ENCODE data around the gene FAM217A. TPM values are rescaled to one million over a fixed set of nuclear protein-coding genes. Genes with fewer than 3 reads are reported as not detected.

Gene FAM217A, protein sequence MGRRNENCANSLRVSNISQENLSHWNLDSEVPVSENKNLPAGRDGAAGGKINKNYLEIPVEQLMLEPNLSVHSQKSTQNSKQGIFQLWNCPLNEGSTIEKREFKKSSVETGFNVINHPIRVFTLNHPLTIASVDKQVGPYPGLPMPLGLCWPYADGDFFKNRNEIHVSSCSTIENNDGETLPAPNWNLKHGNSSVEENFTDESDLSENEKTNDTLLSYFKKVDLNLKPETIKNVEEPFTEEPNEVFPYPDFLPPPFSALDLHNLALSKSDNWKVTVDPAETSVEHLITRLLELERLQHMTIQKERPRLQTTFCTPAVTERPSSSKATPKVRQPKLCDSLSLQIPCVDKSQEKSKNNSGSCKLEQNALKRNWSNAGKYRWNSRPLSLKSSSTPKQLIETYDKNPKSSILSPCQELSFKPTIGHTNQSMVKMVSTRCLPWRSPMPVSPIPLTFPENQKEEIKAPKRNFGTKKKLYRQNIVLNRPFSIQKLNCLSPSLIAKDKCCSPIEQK
- total RNA-seq (2022; extraction: Qiagen RNA extraction) = not detected in 5 replicates

DNA sequence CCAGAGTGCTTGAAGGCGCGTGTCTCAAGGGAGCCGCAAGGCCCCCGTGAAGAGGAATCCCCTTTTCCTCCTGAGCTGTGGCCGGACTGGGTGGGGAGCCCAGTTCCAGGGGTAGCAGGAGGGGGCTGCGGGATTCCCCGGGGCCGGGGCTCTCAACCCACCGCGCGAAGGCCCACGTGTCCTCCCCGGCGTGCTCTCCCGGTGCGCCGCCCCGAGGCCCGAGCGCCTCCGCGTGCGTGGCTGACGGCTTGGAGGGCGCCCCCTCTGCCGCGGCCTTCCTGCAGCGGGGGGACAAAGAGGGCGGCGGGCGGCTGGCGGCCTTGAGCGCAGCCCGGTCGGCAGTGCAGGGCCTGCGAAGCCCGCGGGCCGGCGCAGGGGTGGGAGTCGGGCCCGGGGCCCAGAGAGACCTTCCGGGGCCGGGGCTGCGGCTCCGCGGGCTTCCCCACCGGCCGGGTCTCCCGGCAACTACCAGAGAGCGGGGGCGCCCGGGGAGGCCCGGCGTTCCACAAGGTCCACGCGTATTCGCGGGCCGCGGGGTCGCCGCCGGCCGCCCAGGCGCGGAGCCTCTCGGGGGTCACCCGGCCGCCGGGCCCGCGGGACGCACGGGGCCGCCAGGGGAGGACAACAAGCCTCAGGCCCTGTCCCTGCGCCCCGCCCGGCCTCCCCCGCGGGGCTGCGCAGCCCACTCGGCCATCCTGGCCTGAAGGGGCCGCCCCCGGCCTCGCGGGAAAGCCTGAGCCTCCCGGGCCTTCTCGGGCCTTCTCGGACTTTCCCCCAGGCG lies at the start of gene FAM217A:
Gene FAM217A (minus strand): TSS at position 447 of the 781 bp plus-strand sequence. CDS start 1,723 bp downstream, outside the sequence.

Other genes starting within 250 kb of the FAM217A start
- gene FAM50B, start 229.8 kb downstream of the FAM217A start, total RNA-seq (2022; extraction: Qiagen RNA extraction) = 4.1 to 6.5 TPM (median 6.0 TPM) in 5 replicates
- gene ECI2, start 56.4 kb upstream of the FAM217A start, total RNA-seq (2022; extraction: Qiagen RNA extraction) = 50.7 to 75.1 TPM (median 55.3 TPM) in 5 replicates

Measured in A549 treated with CORT108297 at 1 μM for 4 hours (cell line).